ENCODE data around the gene ABHD11. TPM values are rescaled to one million over a fixed set of nuclear protein-coding genes. Genes with fewer than 3 reads are reported as not detected.

The ABHD11 gene
- total and polyA plus RNA-seq, 7 donors, result 5.4 to 91.3 (median 13.0) TPM

- WGBS, 2 donors, result 90 to 91% methylated on average over 15 of the region's 15 CpGs
- TF ChIP-seq POLR2AphosphoS5 (IDR thresholded peaks at IDR 0.05) (no peak), EP300 (IDR thresholded peaks at IDR 0.05) (no peak), POLR2A (IDR thresholded peaks at IDR 0.05) (no peak), CTCF (IDR thresholded peaks at IDR 0.05) (no peak)
- no peak overlapping the region for H3K27ac ChIP-seq
- no peaks in the 10 kb centered on the region for H3K9me3 ChIP-seq
- intact Hi-C loops (cut with DNase I), result no loop called here
- H3K4me3 ChIP-seq, result no peak overlapping the region
- H3K4me1 ChIP-seq, result peaks cover 0 to 24% (median 23%) of the 10 kb centered on the region in 4 donors
- H3K27me3 ChIP-seq, result no peaks in the 10 kb centered on the region
- H3K36me3 ChIP-seq, result peaks cover 15 to 64% (median 30%) of the 10 kb centered on the region in 4 donors
- no peak for DNase-seq
These were observed 37.9 kb downstream of the ABHD11 start for GRCh38 chr7:73700581-73701134.

- Histone ChIP-seq H3K4me1 (peaks cover 0 to 18% (median 17%) of the 10 kb centered on the region in 4 donors), H3K36me3 (peaks cover 18 to 70% (median 31%) of the 10 kb centered on the region in 4 donors), H3K27me3 (no peaks in the 10 kb centered on the region), H3K9me3 (no peaks in the 10 kb centered on the region), H3K27ac (no peak overlapping the region), H3K4me3 (no peak overlapping the region)
- 85 to 89% methylated on average over 14 of the region's 14 CpGs for WGBS, 2 donors
- no peak for DNase-seq
- TF ChIP-seq CTCF (IDR thresholded peaks at IDR 0.05), result no peak
- no peak for TF ChIP-seq EP300 (IDR thresholded peaks at IDR 0.05)
- TF ChIP-seq POLR2AphosphoS5 (IDR thresholded peaks at IDR 0.05), result no peak
- TF ChIP-seq POLR2A (IDR thresholded peaks at IDR 0.05), result no peak
- intact Hi-C loops (cut with DNase I), result no loop called here
These were observed 38.6 kb downstream of the ABHD11 start for GRCh38 chr7:73700069-73700423.

GRCh38 chr7:73699370-73700068 is 39.1 kb downstream of the ABHD11 start:
- no peak overlapping the region for H3K27ac ChIP-seq
- H3K9me3 ChIP-seq, result no peaks in the 10 kb centered on the region
- no peaks in the 10 kb centered on the region for H3K27me3 ChIP-seq
- no peak for TF ChIP-seq POLR2A (IDR thresholded peaks at IDR 0.05)
- no peak for TF ChIP-seq EP300 (IDR thresholded peaks at IDR 0.05)
- no peak for TF ChIP-seq CTCF (IDR thresholded peaks at IDR 0.05)
- TF ChIP-seq POLR2AphosphoS5 (IDR thresholded peaks at IDR 0.05), result no peak
- peaks cover 21 to 76% (median 31%) of the 10 kb centered on the region in 4 donors for H3K36me3 ChIP-seq
- DNase-seq, result no peak
- no peak overlapping the region for H3K4me3 ChIP-seq
- peaks cover 0 to 13% (median 12%) of the 10 kb centered on the region in 4 donors for H3K4me1 ChIP-seq
- intact Hi-C loops (cut with DNase I), result no loop called here
- 77 to 85% methylated on average over 15 of the region's 15 CpGs for WGBS, 2 donors

GRCh38 chr7:73698410-73698809 is 40.2 kb downstream of the ABHD11 start:
- WGBS, 2 donors, result 88 to 92% methylated on average over 7 of the region's 7 CpGs
- Histone ChIP-seq H3K4me3 (no peak overlapping the region), H3K27me3 (no peaks in the 10 kb centered on the region), H3K36me3 (peaks cover 30 to 87% (median 39%) of the 10 kb centered on the region in 4 donors), H3K9me3 (no peaks in the 10 kb centered on the region), H3K27ac (no peak overlapping the region), H3K4me1 (peaks cover 0 to 2% (median under 1%) of the 10 kb centered on the region in 4 donors)
- DNase-seq, result no peak
- TF ChIP-seq POLR2A (IDR thresholded peaks at IDR 0.05) (no peak), EP300 (IDR thresholded peaks at IDR 0.05) (no peak), POLR2AphosphoS5 (IDR thresholded peaks at IDR 0.05) (no peak), CTCF (IDR thresholded peaks at IDR 0.05) (no peak)
- intact Hi-C loops (cut with DNase I), result no loop called here
